WTC11 (cell line): Measurements from ENCODE around the gene PRR20G.

ENCODE experiments used
- CREB1 ChIP-seq: sonication (generic); formaldehyde crosslinking; IDR thresholded peaks from 2 replicates; pipeline ENCODE4 v1.8.0; 2023; ENCODE audit warnings: mild to moderate bottlenecking, missing genetic modification reagents
- NR3C1 ChIP-seq: sonication (generic); formaldehyde crosslinking; conservative IDR thresholded peaks from 2 replicates; pipeline ENCODE4 v1.8.1; 2023; ENCODE audit warnings: low read depth, mild to moderate bottlenecking, missing genetic modification reagents
- ZNF423 ChIP-seq: fragments of 250-450 bp; sonication (Bioruptor Pico); IDR thresholded peaks from 2 replicates; pipeline ENCODE4 v2.1.2; 2022; ENCODE audit warnings: mild to moderate bottlenecking, moderate library complexity
- TF ChIP-seq, protein P1 (sequence below): fragments of 200-600 bp; IDR thresholded peaks from 2 replicates; pipeline ENCODE4 v1.8.0; 2022; ENCODE audit warnings: antibody characterized with exemption
- TF ChIP-seq, protein P2 (sequence below): sonication (generic); formaldehyde crosslinking; IDR thresholded peaks from 2 replicates; pipeline ENCODE4 v1.8.1; 2023; ENCODE audit warnings: mild to moderate bottlenecking, missing genetic modification reagents, moderate library complexity
- TF ChIP-seq, protein P3 (sequence below): fragments of 250-450 bp; sonication (Bioruptor Pico); IDR thresholded peaks from 2 replicates; pipeline ENCODE4 v2.1.2; 2022; ENCODE audit warnings: mild to moderate bottlenecking, moderate library complexity
- TF ChIP-seq, protein P4 (sequence below): sonication (generic); formaldehyde crosslinking; IDR thresholded peaks from 2 replicates; pipeline ENCODE4 v1.8.0; 2022; ENCODE audit warnings: missing genetic modification reagents

DNA sequence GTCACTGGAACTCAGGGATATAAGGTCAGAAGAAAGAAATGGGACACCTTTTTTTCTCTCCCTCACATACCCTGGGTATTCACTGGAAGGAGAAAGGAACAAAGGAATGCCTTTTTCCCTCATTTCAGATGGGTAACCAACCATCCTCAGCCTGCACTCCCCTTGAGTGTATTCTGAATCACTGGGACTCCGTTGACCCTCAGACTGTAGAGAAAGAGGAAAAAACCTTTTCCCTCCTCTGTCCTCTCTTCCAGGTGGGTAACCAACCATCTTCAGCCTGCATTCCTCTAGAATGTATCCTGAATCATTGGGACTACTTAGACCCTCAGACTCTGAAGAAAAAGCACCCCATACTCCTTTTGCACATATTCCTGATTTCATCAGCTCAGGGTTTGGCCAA is 11.4 kb downstream of the PRR20G start:
- TF ChIP-seq, protein P1, sequence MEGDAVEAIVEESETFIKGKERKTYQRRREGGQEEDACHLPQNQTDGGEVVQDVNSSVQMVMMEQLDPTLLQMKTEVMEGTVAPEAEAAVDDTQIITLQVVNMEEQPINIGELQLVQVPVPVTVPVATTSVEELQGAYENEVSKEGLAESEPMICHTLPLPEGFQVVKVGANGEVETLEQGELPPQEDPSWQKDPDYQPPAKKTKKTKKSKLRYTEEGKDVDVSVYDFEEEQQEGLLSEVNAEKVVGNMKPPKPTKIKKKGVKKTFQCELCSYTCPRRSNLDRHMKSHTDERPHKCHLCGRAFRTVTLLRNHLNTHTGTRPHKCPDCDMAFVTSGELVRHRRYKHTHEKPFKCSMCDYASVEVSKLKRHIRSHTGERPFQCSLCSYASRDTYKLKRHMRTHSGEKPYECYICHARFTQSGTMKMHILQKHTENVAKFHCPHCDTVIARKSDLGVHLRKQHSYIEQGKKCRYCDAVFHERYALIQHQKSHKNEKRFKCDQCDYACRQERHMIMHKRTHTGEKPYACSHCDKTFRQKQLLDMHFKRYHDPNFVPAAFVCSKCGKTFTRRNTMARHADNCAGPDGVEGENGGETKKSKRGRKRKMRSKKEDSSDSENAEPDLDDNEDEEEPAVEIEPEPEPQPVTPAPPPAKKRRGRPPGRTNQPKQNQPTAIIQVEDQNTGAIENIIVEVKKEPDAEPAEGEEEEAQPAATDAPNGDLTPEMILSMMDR = no peak
- TF ChIP-seq, protein P2, sequence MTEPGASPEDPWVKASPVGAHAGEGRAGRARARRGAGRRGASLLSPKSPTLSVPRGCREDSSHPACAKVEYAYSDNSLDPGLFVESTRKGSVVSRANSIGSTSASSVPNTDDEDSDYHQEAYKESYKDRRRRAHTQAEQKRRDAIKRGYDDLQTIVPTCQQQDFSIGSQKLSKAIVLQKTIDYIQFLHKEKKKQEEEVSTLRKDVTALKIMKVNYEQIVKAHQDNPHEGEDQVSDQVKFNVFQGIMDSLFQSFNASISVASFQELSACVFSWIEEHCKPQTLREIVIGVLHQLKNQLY (CRISPR knock-in tag) = no peak
- TF ChIP-seq, protein P3, sequence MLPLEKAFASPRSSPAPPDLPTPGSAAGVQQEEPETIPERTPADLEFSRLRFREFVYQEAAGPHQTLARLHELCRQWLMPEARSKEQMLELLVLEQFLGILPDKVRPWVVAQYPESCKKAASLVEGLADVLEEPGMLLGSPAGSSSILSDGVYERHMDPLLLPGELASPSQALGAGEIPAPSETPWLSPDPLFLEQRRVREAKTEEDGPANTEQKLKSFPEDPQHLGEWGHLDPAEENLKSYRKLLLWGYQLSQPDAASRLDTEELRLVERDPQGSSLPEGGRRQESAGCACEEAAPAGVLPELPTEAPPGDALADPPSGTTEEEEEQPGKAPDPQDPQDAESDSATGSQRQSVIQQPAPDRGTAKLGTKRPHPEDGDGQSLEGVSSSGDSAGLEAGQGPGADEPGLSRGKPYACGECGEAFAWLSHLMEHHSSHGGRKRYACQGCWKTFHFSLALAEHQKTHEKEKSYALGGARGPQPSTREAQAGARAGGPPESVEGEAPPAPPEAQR (CRISPR knock-in tag) = no peak
- TF ChIP-seq CREB1 (CRISPR knock-in tag) (no peak), NR3C1 (CRISPR knock-in tag) (no peak), ZNF423 (no peak)
- TF ChIP-seq, protein P4, sequence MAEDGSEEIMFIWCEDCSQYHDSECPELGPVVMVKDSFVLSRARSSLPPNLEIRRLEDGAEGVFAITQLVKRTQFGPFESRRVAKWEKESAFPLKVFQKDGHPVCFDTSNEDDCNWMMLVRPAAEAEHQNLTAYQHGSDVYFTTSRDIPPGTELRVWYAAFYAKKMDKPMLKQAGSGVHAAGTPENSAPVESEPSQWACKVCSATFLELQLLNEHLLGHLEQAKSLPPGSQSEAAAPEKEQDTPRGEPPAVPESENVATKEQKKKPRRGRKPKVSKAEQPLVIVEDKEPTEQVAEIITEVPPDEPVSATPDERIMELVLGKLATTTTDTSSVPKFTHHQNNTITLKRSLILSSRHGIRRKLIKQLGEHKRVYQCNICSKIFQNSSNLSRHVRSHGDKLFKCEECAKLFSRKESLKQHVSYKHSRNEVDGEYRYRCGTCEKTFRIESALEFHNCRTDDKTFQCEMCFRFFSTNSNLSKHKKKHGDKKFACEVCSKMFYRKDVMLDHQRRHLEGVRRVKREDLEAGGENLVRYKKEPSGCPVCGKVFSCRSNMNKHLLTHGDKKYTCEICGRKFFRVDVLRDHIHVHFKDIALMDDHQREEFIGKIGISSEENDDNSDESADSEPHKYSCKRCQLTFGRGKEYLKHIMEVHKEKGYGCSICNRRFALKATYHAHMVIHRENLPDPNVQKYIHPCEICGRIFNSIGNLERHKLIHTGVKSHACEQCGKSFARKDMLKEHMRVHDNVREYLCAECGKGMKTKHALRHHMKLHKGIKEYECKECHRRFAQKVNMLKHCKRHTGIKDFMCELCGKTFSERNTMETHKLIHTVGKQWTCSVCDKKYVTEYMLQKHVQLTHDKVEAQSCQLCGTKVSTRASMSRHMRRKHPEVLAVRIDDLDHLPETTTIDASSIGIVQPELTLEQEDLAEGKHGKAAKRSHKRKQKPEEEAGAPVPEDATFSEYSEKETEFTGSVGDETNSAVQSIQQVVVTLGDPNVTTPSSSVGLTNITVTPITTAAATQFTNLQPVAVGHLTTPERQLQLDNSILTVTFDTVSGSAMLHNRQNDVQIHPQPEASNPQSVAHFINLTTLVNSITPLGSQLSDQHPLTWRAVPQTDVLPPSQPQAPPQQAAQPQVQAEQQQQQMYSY (CRISPR knock-in tag) = no peak
